Suprapubic skin (tissue), 3 donors: ENCODE results near the gene MBIP.

ENCODE experiments used
- POLR2AphosphoS5 ChIP-seq, 3 donors: sonication (generic); formaldehyde crosslinking; IDR thresholded peaks; one replicate each; pipeline ENCODE4 v1.6.1; 2017; ENCODE audit warnings: antibody characterized with exemption in 3 of 3
- TF ChIP-seq, protein P1 (sequence below), 2 donors: fragments of 200-600 bp in 1 of 2; fragments of 450-650 bp in 1 of 2; sonication (generic) in 1 of 2; IDR thresholded peaks; one replicate each; pipeline ENCODE4 v1.5.1; 2016 to 2019; ENCODE audit warnings: antibody characterized with exemption in 2 of 2, mild to moderate bottlenecking in 1 of 2, moderate library complexity in 1 of 2

DNA sequence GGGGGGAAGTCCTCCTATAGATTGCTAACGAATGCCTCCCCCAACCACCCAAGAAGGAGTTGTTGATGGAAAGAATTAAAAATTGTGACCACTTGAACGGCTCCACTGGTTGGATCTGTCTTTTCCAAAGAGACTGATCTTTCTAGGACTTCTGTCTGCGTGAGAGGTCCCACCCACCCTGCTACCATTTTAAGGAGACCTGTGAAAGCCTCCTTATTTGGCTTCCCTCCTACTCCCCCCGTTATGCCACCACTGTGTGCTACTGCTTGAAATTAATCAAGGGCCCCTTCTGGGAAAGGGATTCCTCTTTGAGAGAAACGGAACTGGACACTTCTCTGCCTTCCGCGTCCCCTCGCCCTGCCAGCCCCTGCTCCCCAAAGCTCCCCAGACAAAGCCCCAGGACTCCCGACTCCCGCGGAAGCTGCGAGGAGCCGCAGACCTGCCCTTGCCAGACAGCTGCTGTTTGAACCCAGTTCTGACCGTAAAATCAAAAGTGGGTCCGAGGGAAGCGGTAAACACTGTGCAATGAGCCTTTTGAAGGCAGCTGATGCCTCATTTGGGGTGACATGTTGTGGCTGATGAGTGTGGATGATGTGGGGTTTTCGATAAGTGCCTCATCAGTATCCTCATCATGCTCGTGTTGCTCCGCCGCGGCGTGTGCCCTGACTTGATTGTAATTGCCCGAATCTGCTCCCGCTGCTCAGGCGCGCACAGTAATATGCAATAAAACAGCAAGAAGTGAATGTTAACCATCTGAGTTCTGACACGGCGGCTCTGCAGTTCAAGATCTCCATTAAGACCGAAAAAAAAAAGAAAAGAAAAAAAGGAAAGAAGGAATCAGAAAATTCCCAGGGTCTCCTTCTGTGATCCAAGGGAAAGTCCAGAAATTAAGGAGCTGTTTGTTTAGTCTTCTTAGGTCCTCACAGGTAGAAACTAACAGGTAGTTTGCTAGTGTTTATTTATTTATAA lies 48.2 kb downstream of the MBIP start:
- TF ChIP-seq, protein P1, sequence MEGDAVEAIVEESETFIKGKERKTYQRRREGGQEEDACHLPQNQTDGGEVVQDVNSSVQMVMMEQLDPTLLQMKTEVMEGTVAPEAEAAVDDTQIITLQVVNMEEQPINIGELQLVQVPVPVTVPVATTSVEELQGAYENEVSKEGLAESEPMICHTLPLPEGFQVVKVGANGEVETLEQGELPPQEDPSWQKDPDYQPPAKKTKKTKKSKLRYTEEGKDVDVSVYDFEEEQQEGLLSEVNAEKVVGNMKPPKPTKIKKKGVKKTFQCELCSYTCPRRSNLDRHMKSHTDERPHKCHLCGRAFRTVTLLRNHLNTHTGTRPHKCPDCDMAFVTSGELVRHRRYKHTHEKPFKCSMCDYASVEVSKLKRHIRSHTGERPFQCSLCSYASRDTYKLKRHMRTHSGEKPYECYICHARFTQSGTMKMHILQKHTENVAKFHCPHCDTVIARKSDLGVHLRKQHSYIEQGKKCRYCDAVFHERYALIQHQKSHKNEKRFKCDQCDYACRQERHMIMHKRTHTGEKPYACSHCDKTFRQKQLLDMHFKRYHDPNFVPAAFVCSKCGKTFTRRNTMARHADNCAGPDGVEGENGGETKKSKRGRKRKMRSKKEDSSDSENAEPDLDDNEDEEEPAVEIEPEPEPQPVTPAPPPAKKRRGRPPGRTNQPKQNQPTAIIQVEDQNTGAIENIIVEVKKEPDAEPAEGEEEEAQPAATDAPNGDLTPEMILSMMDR (IDR thresholded peaks at IDR 0.05): no peak
- no peak for TF ChIP-seq POLR2AphosphoS5 (IDR thresholded peaks at IDR 0.05)
